MM.1S (cell line): ENCODE measurements around the gene C10orf105.

Experiments
- CTCF ChIP-seq: fragments of 300-600 bp; sonication (generic); IDR thresholded peaks from 2 replicates; pipeline ENCODE4 v1.5.1; 2016; ENCODE audit warnings: antibody characterized with exemption, low read length, mixed read lengths
- EZH2 ChIP-seq: fragments of 300-600 bp; sonication (generic); optimal IDR thresholded peaks from 2 replicates; pipeline ENCODE3; 2017; ENCODE audit warnings: low read depth, mild to moderate bottlenecking, antibody characterized with exemption, low read length, mixed read lengths

- TF ChIP-seq CTCF (no peak), EZH2 (no peak)
Measured at GRCh38 chr10:71743866-71744265, 24.3 kb upstream of the C10orf105 start.
